H9 (cell line): ENCODE results near the gene CASK. TPM values are rescaled to one million over a fixed set of nuclear protein-coding genes. Genes with fewer than 3 reads are reported as not detected.
A peak's percentile ranks its signal among the peaks of the same experiment; 100 is the strongest.

Experiments
- DNase-seq: peaks from one replicate; pipeline ENCODE4 v3.0.0-alpha.2; 2017
- H2AFZ ChIP-seq: one replicate; pipeline ENCODE4 v1.6.1; 2013; ENCODE audit warnings: mild to moderate bottlenecking, low read length, control low read depth, moderate library complexity
- H2AK5ac ChIP-seq: 2 replicates; pipeline ENCODE4 v1.6.1; 2013; ENCODE audit warnings: low read length, control low read depth, mixed read lengths; ENCODE audit not compliant: insufficient read length
- H2BK120ac ChIP-seq: one replicate; pipeline ENCODE4 v1.6.1; 2013; ENCODE audit warnings: low read depth, mild to moderate bottlenecking, low read length, control low read depth, inconsistent platforms; ENCODE audit not compliant: poor library complexity, severe bottlenecking
- H2BK12ac ChIP-seq: 2 replicates; pipeline ENCODE4 v1.6.1; 2013; ENCODE audit warnings: low read length, control low read depth, mixed read lengths, low read depth; ENCODE audit not compliant: insufficient read length
- H2BK15ac ChIP-seq: 2 replicates; pipeline ENCODE4 v1.6.1; 2013; ENCODE audit warnings: low read depth, low read length, control low read depth
- H2BK20ac ChIP-seq: one replicate; pipeline ENCODE4 v1.6.1; 2013; ENCODE audit warnings: low read depth, mild to moderate bottlenecking, low read length, control low read depth, inconsistent platforms; ENCODE audit not compliant: poor library complexity, severe bottlenecking
- H2BK5ac ChIP-seq: 2 replicates; pipeline ENCODE4 v1.6.1; 2013; ENCODE audit warnings: low read length, control low read depth, mixed read lengths; ENCODE audit not compliant: insufficient read length
- H3K14ac ChIP-seq: 2 replicates; pipeline ENCODE4 v1.6.1; 2013; ENCODE audit warnings: low read length, control low read depth; ENCODE audit not compliant: insufficient read depth
- H3K18ac ChIP-seq: 2 replicates; pipeline ENCODE4 v1.6.1; 2013; ENCODE audit warnings: low read depth, mild to moderate bottlenecking, mixed read lengths, low read length, control low read depth; ENCODE audit not compliant: insufficient read length
- H3K23ac ChIP-seq: 2 replicates; pipeline ENCODE4 v1.6.1; 2013; ENCODE audit warnings: low read length, control low read depth, mixed read lengths, low read depth; ENCODE audit not compliant: insufficient read length
- H3K23me2 ChIP-seq: 2 replicates; pipeline ENCODE4 v1.6.1; 2013; ENCODE audit warnings: low read depth, mild to moderate bottlenecking, mixed read lengths, low read length, control low read depth; ENCODE audit not compliant: insufficient read length, poor library complexity, severe bottlenecking
- H3K27ac ChIP-seq: 2 replicates; pipeline ENCODE4 v1.5.1; 2013; ENCODE audit warnings: low read length, control low read depth, mixed read lengths, low read depth; ENCODE audit not compliant: insufficient read length
- H3K27me3 ChIP-seq: 2 replicates; pipeline ENCODE4 v1.6.1; 2013; ENCODE audit warnings: low read length, control low read depth, inconsistent platforms; ENCODE audit not compliant: insufficient read depth
- H3K4ac ChIP-seq: 2 replicates; pipeline ENCODE4 v1.6.1; 2013; ENCODE audit warnings: low read depth, mild to moderate bottlenecking, control low read depth, inconsistent platforms, low read length, moderate library complexity
- H3K4me1 ChIP-seq: 2 replicates; pipeline ENCODE4 v1.6.1; 2013; ENCODE audit warnings: low read length, control low read depth, inconsistent platforms; ENCODE audit not compliant: insufficient read depth
- H3K4me2 ChIP-seq: 2 replicates; pipeline ENCODE4 v1.6.1; 2013; ENCODE audit warnings: low read length, control low read depth, mixed read lengths; ENCODE audit not compliant: insufficient read length, insufficient read depth
- H3K56ac ChIP-seq: 2 replicates; pipeline ENCODE4 v1.6.1; 2013; ENCODE audit warnings: low read depth, mild to moderate bottlenecking, mixed read lengths, low read length, control low read depth; ENCODE audit not compliant: insufficient read length
- H3K79me1 ChIP-seq: 2 replicates; pipeline ENCODE4 v1.6.1; 2013; ENCODE audit warnings: low read depth, mild to moderate bottlenecking, moderate library complexity, low read length, control low read depth, inconsistent platforms; ENCODE audit not compliant: insufficient read depth, poor library complexity, severe bottlenecking
- H3K79me2 ChIP-seq: 2 replicates; pipeline ENCODE4 v1.6.1; 2013; ENCODE audit warnings: low read length, control low read depth, inconsistent platforms; ENCODE audit not compliant: insufficient read depth
- H3K9ac ChIP-seq: 2 replicates; pipeline ENCODE4 v1.6.1; 2013; ENCODE audit warnings: low read length, control low read depth, mixed read lengths; ENCODE audit not compliant: insufficient read length; ENCODE audit errors: extremely low read depth
- H3K9me3 ChIP-seq: one replicate; pipeline ENCODE4 v1.6.1; 2013; ENCODE audit warnings: low read depth, low read length, inconsistent platforms; ENCODE audit not compliant: control insufficient read depth
- H3T11ph ChIP-seq: one replicate; pipeline ENCODE4 v1.6.1; 2013; ENCODE audit warnings: mild to moderate bottlenecking, low read length, control low read depth, inconsistent platforms
- H4K20me1 ChIP-seq: one replicate; pipeline ENCODE4 v1.6.1; 2013; ENCODE audit not compliant: control insufficient read depth, insufficient read length, insufficient read depth
- H4K5ac ChIP-seq: 2 replicates; pipeline ENCODE4 v1.6.1; 2013; ENCODE audit warnings: low read depth, mild to moderate bottlenecking, mixed read lengths, low read length, control low read depth; ENCODE audit not compliant: insufficient read length
- H4K8ac ChIP-seq: replicated peaks from 2 replicates; pipeline ENCODE4 v1.6.1; 2013; ENCODE audit warnings: low read length, control low read depth, mixed read lengths, low read depth; ENCODE audit not compliant: insufficient read length
- H4K91ac ChIP-seq: 2 replicates; pipeline ENCODE4 v1.6.1; 2013; ENCODE audit warnings: low read depth, mild to moderate bottlenecking, moderate library complexity, mixed read lengths, low read length, control low read depth; ENCODE audit not compliant: insufficient read length
- H3K27ac Mint-ChIP-seq, 3 experiments: 2 replicates in 2 of 3; 3 replicates in 1 of 3; pipeline ENCODE4 v1.8.0; 2020 to 2021; ENCODE audit warnings: mixed read lengths in 3 of 3, mild to moderate bottlenecking in 1 of 3, moderate library complexity in 1 of 3
- H3K27me3 Mint-ChIP-seq: 2 replicates; pipeline ENCODE4 v1.8.0; 2021; ENCODE audit warnings: low read depth, mild to moderate bottlenecking, moderate library complexity, mixed read lengths
- H3K36me3 Mint-ChIP-seq, 3 experiments: 2 replicates in 2 of 3; 3 replicates in 1 of 3; pipeline ENCODE4 v1.8.0; 2020 to 2021; ENCODE audit warnings: low read depth in 3 of 3, mixed read lengths in 3 of 3; ENCODE audit not compliant: insufficient read depth in 1 of 3
- H3K4me1 Mint-ChIP-seq, 2 experiments: 2 replicates each; pipeline ENCODE4 v1.8.0; 2020; ENCODE audit warnings: mixed read lengths in 2 of 2
- H3K4me3 Mint-ChIP-seq, 2 experiments: 2 replicates in 1 of 2; 3 replicates in 1 of 2; pipeline ENCODE4 v1.8.0; 2020 to 2021; ENCODE audit warnings: mild to moderate bottlenecking in 2 of 2, mixed read lengths in 2 of 2, moderate library complexity in 1 of 2
- H3K9me3 Mint-ChIP-seq, 2 experiments: 2 replicates in 1 of 2; 3 replicates in 1 of 2; pipeline ENCODE4 v1.8.0; 2020; ENCODE audit warnings: mild to moderate bottlenecking in 2 of 2, mixed read lengths in 2 of 2, moderate library complexity in 1 of 2
- CTCF ChIP-seq: fragments of 200-600 bp; sonication (generic); conservative IDR thresholded peaks from 3 replicates; pipeline ENCODE4 v1.8.0; 2021; ENCODE audit warnings: antibody characterized with exemption, mild to moderate bottlenecking
- WGBS: extraction: QIAGEN DNeasy Blood & Tissue Kit; methylation state at CpG from one replicate; pipeline ENCODE4 v1.1.7; 2013; ENCODE audit warnings: missing lambda C conversion rate, low lambda C conversion rate, mixed read lengths; ENCODE audit not compliant: insufficient read length; ENCODE audit errors: extremely low coverage; 5-methylcytosine and 5-hydroxymethylcytosine counted together
- total RNA-seq: library from RNA; stranded (reverse); gene quantifications from 2 replicates; pipeline ENCODE4 v1.2.1, GENCODE V29; 2021

Gene CASK
- total RNA-seq, 1 experiment from 2014 or later, result 44.1 TPM

DNA sequence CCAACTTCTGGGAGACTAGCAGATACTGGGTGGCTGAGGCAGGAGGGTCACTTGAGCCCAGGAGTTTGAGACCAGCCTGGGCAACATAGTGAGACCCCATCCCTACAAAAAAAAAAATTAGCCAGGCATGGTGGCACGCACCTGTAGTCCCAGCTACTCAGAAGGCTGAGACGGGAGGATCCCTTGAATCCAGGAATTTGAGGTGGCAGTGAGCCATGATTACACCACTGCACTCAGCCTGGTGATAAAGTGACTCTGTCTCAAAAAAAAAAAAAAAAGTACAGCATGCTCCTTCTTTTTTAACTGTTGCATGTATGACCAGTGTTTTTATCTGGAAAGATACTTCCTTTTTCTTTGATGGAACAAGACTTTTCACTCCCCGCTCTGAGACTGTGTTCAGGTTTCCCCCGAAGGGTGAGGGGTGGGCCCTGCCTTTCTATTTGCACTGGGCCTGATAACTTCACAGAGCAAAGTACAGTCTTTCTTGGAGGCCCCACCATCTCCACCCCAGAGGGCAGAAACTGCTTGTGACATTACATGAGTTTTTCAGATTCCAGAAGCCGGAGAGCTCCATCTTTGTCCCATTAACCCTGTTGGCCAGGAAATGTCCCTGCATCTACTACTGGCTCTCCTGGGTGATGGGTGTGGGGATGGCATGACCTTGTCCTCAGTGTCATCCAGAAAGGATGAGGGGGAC is 441.1 kb downstream of the CASK start:
- Histone ChIP-seq H3K4ac (no peak overlapping the region), H3K4me2 (no peak overlapping the region), H3K9me3 (no peaks in the 10 kb centered on the region), H3K18ac (no peak overlapping the region), H3K23ac (no peak overlapping the region), H2BK12ac (no peak overlapping the region), H3K56ac (no peak overlapping the region), H2BK120ac (no peak overlapping the region), H3K79me2 (no peaks in the 10 kb centered on the region), H2AFZ (no peak overlapping the region), H2AK5ac (no peak overlapping the region), H2BK5ac (no peak overlapping the region), H3T11ph (no peak overlapping the region), H3K23me2 (no peaks in the 10 kb centered on the region), H3K9ac (no peak overlapping the region), H3K27ac (no peak overlapping the region), H4K8ac (no peak overlapping the region), H4K5ac (no peak overlapping the region), H3K79me1 (no peaks in the 10 kb centered on the region), H3K27me3 (no peaks in the 10 kb centered on the region), H2BK20ac (no peak overlapping the region), H2BK15ac (no peak overlapping the region), H4K91ac (no peak overlapping the region), H4K20me1 (no peaks in the 10 kb centered on the region), H3K4me1 (peaks cover 4% of the 10 kb centered on the region; the same call in 1 of the 2 replicates), H3K14ac (no peak overlapping the region)
- no peak for DNase-seq
- H3K4me1 Mint-ChIP-seq, result peaks cover 23 to 27% of the 10 kb centered on the region in 2 experiments
- TF ChIP-seq CTCF, result no peak
- H3K4me3 Mint-ChIP-seq, result no peak overlapping the region; a peak in 1 of 5 replicates
- peaks cover 3 to 18% (median 4%) of the 10 kb centered on the region in 3 experiments for H3K36me3 Mint-ChIP-seq
- H3K9me3 Mint-ChIP-seq, result peaks cover 66 to 72% of the 10 kb centered on the region in 2 experiments
- no peaks in the 10 kb centered on the region for H3K27me3 Mint-ChIP-seq
- H3K27ac Mint-ChIP-seq, result peak overlapping the region in 1 of 3 experiments; percentile 87; a peak in 3 of 7 replicates
- WGBS, result no CpG with 5 or more reads among the region's 5 CpGs
